Measurements from ENCODE around the gene NALCN.
"Not testable (repeated sequence)": the region's sequence is repeated elsewhere in the genome, so short reads cannot be mapped to it uniquely, and the experiment has no call there.

The NALCN gene

GRCh38 chr13:101341464-101341863 lies 74.8 kb downstream of the NALCN start:
- DNase-seq (ENCODE audit: low spot score) = no peak

GRCh38 chr13:101339202-101339601 lies 77.1 kb downstream of the NALCN start:
- DNase-seq (ENCODE audit: low spot score) = no peak

- no peak for DNase-seq (ENCODE audit: low spot score)
Observed at GRCh38 chr13:101332583-101332982, 83.7 kb downstream of the NALCN start.

- no peak for DNase-seq (ENCODE audit: low spot score)
Observed at GRCh38 chr13:101331731-101332130, 84.6 kb downstream of the NALCN start.

GRCh38 chr13:101327871-101328270 lies 88.4 kb downstream of the NALCN start:
- no peak for DNase-seq (ENCODE audit: low spot score)

- no peak for DNase-seq (ENCODE audit: low spot score)
Observed at GRCh38 chr13:101326710-101327109, 89.6 kb downstream of the NALCN start.

GRCh38 chr13:101325423-101325822 lies 90.9 kb downstream of the NALCN start:
- no peak for DNase-seq (ENCODE audit: low spot score)

GRCh38 chr13:101323601-101324000 lies 92.7 kb downstream of the NALCN start:
- no peak for DNase-seq (ENCODE audit: low spot score)

GRCh38 chr13:101317986-101318523 lies 98.3 kb downstream of the NALCN start:
- no peak for DNase-seq (ENCODE audit: low spot score)

GRCh38 chr13:101313479-101313878 lies 102.8 kb downstream of the NALCN start:
- DNase-seq (ENCODE audit: low spot score) = not testable (repeated sequence)

GRCh38 chr13:101309014-101309619 lies 107.2 kb downstream of the NALCN start:
- DNase-seq (ENCODE audit: low spot score) = no peak

GRCh38 chr13:101308247-101309013 lies 107.9 kb downstream of the NALCN start:
- DNase-seq (ENCODE audit: low spot score) = no peak

- DNase-seq (ENCODE audit: low spot score) = no peak
Observed at GRCh38 chr13:101307181-101307701, 109.1 kb downstream of the NALCN start.

- no peak for DNase-seq (ENCODE audit: low spot score)
Observed at GRCh38 chr13:101306773-101307172, 109.5 kb downstream of the NALCN start.

- no peak for DNase-seq (ENCODE audit: low spot score)
Observed at GRCh38 chr13:101305981-101306411, 110.3 kb downstream of the NALCN start.

- no peak for DNase-seq (ENCODE audit: low spot score)
Observed at GRCh38 chr13:101303521-101303920, 112.8 kb downstream of the NALCN start.

- no peak for DNase-seq (ENCODE audit: low spot score)
Observed at GRCh38 chr13:101301053-101301452, 115.3 kb downstream of the NALCN start.

GRCh38 chr13:101300531-101300930 lies 115.8 kb downstream of the NALCN start:
- DNase-seq (ENCODE audit: low spot score) = no peak

GRCh38 chr13:101298517-101298916 lies 117.8 kb downstream of the NALCN start:
- no peak for DNase-seq (ENCODE audit: low spot score)

- no peak for DNase-seq (ENCODE audit: low spot score)
Observed at GRCh38 chr13:101297794-101298193, 118.5 kb downstream of the NALCN start.

- no peak for DNase-seq (ENCODE audit: low spot score)
Observed at GRCh38 chr13:101292711-101293110, 123.6 kb downstream of the NALCN start.

GRCh38 chr13:101291646-101292515 lies 124.4 kb downstream of the NALCN start:
- no peak for DNase-seq (ENCODE audit: low spot score)
